ENCODE data around the gene RASA4B.
"Not testable (repeated sequence)": the region's sequence is repeated elsewhere in the genome, so short reads cannot be mapped to it uniquely, and the experiment has no call there.

Gene RASA4B

GRCh38 chr7:102494473-102495149 lies 23.0 kb downstream of the RASA4B start:
- H3K4me1 Mint-ChIP-seq, CTCF ChIA-PET, H3K9me3 Mint-ChIP-seq, H3K36me3 Mint-ChIP-seq, H3K4me3 Mint-ChIP-seq, DNase-seq, H3K27ac Mint-ChIP-seq, H3K27me3 Mint-ChIP-seq: not testable (repeated sequence)

GRCh38 chr7:102494026-102494425 lies 23.6 kb downstream of the RASA4B start:
- CTCF ChIA-PET, H3K4me1 Mint-ChIP-seq, H3K36me3 Mint-ChIP-seq, H3K27me3 Mint-ChIP-seq, H3K27ac Mint-ChIP-seq, H3K9me3 Mint-ChIP-seq, H3K4me3 Mint-ChIP-seq: not testable (repeated sequence)
- DNase-seq, result peak; percentile 36

- H3K4me3 Mint-ChIP-seq, H3K27me3 Mint-ChIP-seq, H3K9me3 Mint-ChIP-seq, H3K4me1 Mint-ChIP-seq, H3K27ac Mint-ChIP-seq, H3K36me3 Mint-ChIP-seq, CTCF ChIA-PET: not testable (repeated sequence)
- DNase-seq, result peak; percentile 57
Observed at GRCh38 chr7:102493220-102493935, 24.2 kb downstream of the RASA4B start.

- H3K4me3 Mint-ChIP-seq, H3K9me3 Mint-ChIP-seq, H3K27ac Mint-ChIP-seq, H3K27me3 Mint-ChIP-seq, CTCF ChIA-PET, H3K36me3 Mint-ChIP-seq, H3K4me1 Mint-ChIP-seq: not testable (repeated sequence)
- DNase-seq, result peak; percentile 55
Observed at GRCh38 chr7:102490529-102491075, 27.0 kb downstream of the RASA4B start.

GRCh38 chr7:102484317-102484716 lies 33.3 kb downstream of the RASA4B start:
- H3K27me3 Mint-ChIP-seq, H3K9me3 Mint-ChIP-seq, H3K36me3 Mint-ChIP-seq, H3K27ac Mint-ChIP-seq, CTCF ChIA-PET, H3K4me3 Mint-ChIP-seq, H3K4me1 Mint-ChIP-seq, DNase-seq: not testable (repeated sequence)

GRCh38 chr7:102481962-102482361 lies 35.6 kb downstream of the RASA4B start:
- DNase-seq, H3K4me3 Mint-ChIP-seq, H3K4me1 Mint-ChIP-seq, CTCF ChIA-PET, H3K9me3 Mint-ChIP-seq, H3K36me3 Mint-ChIP-seq, H3K27ac Mint-ChIP-seq, H3K27me3 Mint-ChIP-seq: not testable (repeated sequence)

GRCh38 chr7:102479982-102480637 lies 37.5 kb downstream of the RASA4B start:
- CTCF ChIA-PET, H3K9me3 Mint-ChIP-seq, H3K27ac Mint-ChIP-seq, H3K27me3 Mint-ChIP-seq, H3K4me1 Mint-ChIP-seq, H3K4me3 Mint-ChIP-seq, H3K36me3 Mint-ChIP-seq: not testable (repeated sequence)
- peak; percentile 64 for DNase-seq

GRCh38 chr7:102479209-102479584 lies 38.4 kb downstream of the RASA4B start:
- CTCF ChIA-PET, H3K27ac Mint-ChIP-seq, H3K4me3 Mint-ChIP-seq, H3K36me3 Mint-ChIP-seq, H3K4me1 Mint-ChIP-seq, H3K9me3 Mint-ChIP-seq, DNase-seq, H3K27me3 Mint-ChIP-seq: not testable (repeated sequence)

- CTCF ChIA-PET, H3K9me3 Mint-ChIP-seq, H3K36me3 Mint-ChIP-seq, H3K27me3 Mint-ChIP-seq, H3K4me1 Mint-ChIP-seq: not testable (repeated sequence)
- DNase-seq, result peak; percentile 96
- Mint-ChIP-seq H3K4me3 (peak within 1 kb of the TSS; percentile 88), H3K27ac (peak within 1 kb of the TSS; percentile 88)
Observed at GRCh38 chr7:102478314-102479208, 39.0 kb downstream of the RASA4B start, which contains the start of gene POLR2J. POLR2J (minus strand) TSS chr7:102478922; CDS start chr7:102478860, 62 bp downstream.

GRCh38 chr7:102474736-102475435 lies 42.7 kb downstream of the RASA4B start:
- DNase-seq, result peak; percentile 12
- H3K4me1 Mint-ChIP-seq, result not testable (repeated sequence)

GRCh38 chr7:102474116-102474515 lies 43.5 kb downstream of the RASA4B start:
- H3K4me1 Mint-ChIP-seq, H3K36me3 Mint-ChIP-seq, H3K27ac Mint-ChIP-seq, H3K9me3 Mint-ChIP-seq, CTCF ChIA-PET, H3K27me3 Mint-ChIP-seq, H3K4me3 Mint-ChIP-seq: not testable (repeated sequence)
- DNase-seq, result peak; percentile 5

More at GRCh38 chr7:102474736-102475435, 42.7 kb downstream of the RASA4B start:
- H3K9me3 Mint-ChIP-seq, H3K4me3 Mint-ChIP-seq, H3K36me3 Mint-ChIP-seq, H3K27me3 Mint-ChIP-seq, H3K27ac Mint-ChIP-seq, CTCF ChIA-PET: not testable (repeated sequence)

- peak; percentile 19 for DNase-seq
- no peak overlapping the region for H3K4me3 Mint-ChIP-seq
- H3K27me3 Mint-ChIP-seq, result no peaks in the 10 kb centered on the region
- H3K36me3 Mint-ChIP-seq, result no peaks in the 10 kb centered on the region
- no peaks in the 10 kb centered on the region for H3K9me3 Mint-ChIP-seq
- CTCF ChIA-PET, result no interaction called here
- H3K27ac Mint-ChIP-seq, result no peak overlapping the region
- no peaks in the 10 kb centered on the region for H3K4me1 Mint-ChIP-seq
Observed at GRCh38 chr7:102473271-102473991, 44.1 kb downstream of the RASA4B start.
